Measurements from ENCODE around the gene PDYN. TPM values are rescaled to one million over a fixed set of nuclear protein-coding genes. Genes with fewer than 3 reads are reported as not detected.

PDYN gene
- total and polyA plus RNA-seq, 2 donors (not counting 1 experiment from before 2014, with no cell fraction given): not detected

- no peak overlapping the region for H3K4me2 ChIP-seq (replicated peaks; ENCODE audit: low read depth, low read length, poor library complexity, severe bottlenecking)
- Mint-ChIP-seq H3K4me1 (no peaks in the 10 kb centered on the region), H3K27me3 (peaks cover 46% of the 10 kb centered on the region), H3K27ac (no peak overlapping the region), H3K4me3 (no peak overlapping the region), H3K9me3 (ENCODE audit: insufficient read depth) (peaks cover 3% of the 10 kb centered on the region)
- ATAC-seq (ENCODE audit: low read depth): no peak
- no peaks in the 10 kb centered on the region for H4K20me1 ChIP-seq (ENCODE audit: control insufficient read depth, insufficient read depth, low read length, poor library complexity, severe bottlenecking)
- H3K4me3 ChIP-seq (ENCODE audit: control extremely low read depth in 1 of 5, extremely low read depth in 1 of 5, insufficient read depth in 1 of 5, low read depth in 2 of 5, low read length in 4 of 5): no peak overlapping the region
- H3K27ac ChIP-seq (ENCODE audit: low read length in 2 of 2): no peak overlapping the region
- no peaks in the 10 kb centered on the region for H3K36me3 ChIP-seq (replicated peaks in 1 of 2; ENCODE audit: control extremely low read depth in 1 of 2, control insufficient read depth in 1 of 2, extremely low read depth in 1 of 2, insufficient read depth in 2 of 2, low read length in 1 of 2)
- H3K9me3 ChIP-seq (ENCODE audit: control extremely low read depth in 1 of 3, control insufficient read depth in 2 of 3, insufficient read depth in 1 of 3, low read length in 2 of 3): peaks cover 0 to 17% (median 8%) of the 10 kb centered on the region in 3 donors
- no peak for TF ChIP-seq CTCF (IDR thresholded peaks at IDR 0.05)
- TF ChIP-seq EZH2 (IDR thresholded peaks at IDR 0.05; ENCODE audit: borderline replicate concordance, insufficient read depth, low read depth, low read length, poor library complexity, severe bottlenecking): no peak
- intact Hi-C loops (cut with micrococcal nuclease): no loop called here
- H3K27me3 ChIP-seq (replicated peaks in 1 of 4; ENCODE audit: control extremely low read depth in 1 of 4, control insufficient read depth in 3 of 4, insufficient read depth in 4 of 4, low read length in 3 of 4): peaks cover 0 to 12% (median 3%) of the 10 kb centered on the region in 4 experiments
- no peak for DNase-seq
- no peaks in the 10 kb centered on the region for H3K4me1 ChIP-seq (ENCODE audit: control insufficient read depth in 2 of 2, insufficient read depth in 2 of 2, low read length in 2 of 2)
- no peak overlapping the region for H2AFZ ChIP-seq (ENCODE audit: insufficient read depth, low read depth, low read length, poor library complexity, severe bottlenecking)
- no peak overlapping the region for H3K9ac ChIP-seq (ENCODE audit: low read length)
- ChIA-PET CTCF (no interaction called here), POLR2A (no interaction called here)
- no peaks in the 10 kb centered on the region for H3K79me2 ChIP-seq (ENCODE audit: control insufficient read depth, insufficient read depth, low read length)
- 89% methylated on average over 9 of the region's 9 CpGs for WGBS (ENCODE audit: insufficient coverage)
Measured at GRCh38 chr20:2026004-2026403, 32.1 kb upstream of the PDYN start.

GRCh38 chr20:2023151-2023550 lies 29.3 kb upstream of the PDYN start:
- H3K9ac ChIP-seq (ENCODE audit: low read length): no peak overlapping the region
- H3K79me2 ChIP-seq (ENCODE audit: control insufficient read depth, insufficient read depth, low read length): no peaks in the 10 kb centered on the region
- H3K27me3 ChIP-seq (replicated peaks in 1 of 4; ENCODE audit: control extremely low read depth in 1 of 4, control insufficient read depth in 3 of 4, insufficient read depth in 4 of 4, low read length in 3 of 4): peaks cover 0 to 7% (median 1%) of the 10 kb centered on the region in 4 experiments
- Mint-ChIP-seq H3K27ac (no peak overlapping the region), H3K27me3 (peaks cover 30% of the 10 kb centered on the region), H3K9me3 (ENCODE audit: insufficient read depth) (peaks cover 3% of the 10 kb centered on the region), H3K4me3 (no peak overlapping the region), H3K4me1 (no peaks in the 10 kb centered on the region)
- CTCF ChIA-PET: interaction anchor here (1.3 kb wide), 1 partner anchor 258 kb away, joined by 3 read pairs; no protein-coding TSS in a partner anchor
- no peak overlapping the region for H3K4me3 ChIP-seq (ENCODE audit: control extremely low read depth in 1 of 5, extremely low read depth in 1 of 5, insufficient read depth in 1 of 5, low read depth in 2 of 5, low read length in 4 of 5)
- H3K9me3 ChIP-seq (ENCODE audit: control extremely low read depth in 1 of 3, control insufficient read depth in 2 of 3, insufficient read depth in 1 of 3, low read length in 2 of 3): peaks cover 0 to 17% (median 8%) of the 10 kb centered on the region in 3 donors
- no peaks in the 10 kb centered on the region for H3K4me1 ChIP-seq (ENCODE audit: control insufficient read depth in 2 of 2, insufficient read depth in 2 of 2, low read length in 2 of 2)
- intact Hi-C loops (cut with micrococcal nuclease): no loop called here
- H3K4me2 ChIP-seq (replicated peaks; ENCODE audit: low read depth, low read length, poor library complexity, severe bottlenecking): no peak overlapping the region
- DNase-seq: no peak
- TF ChIP-seq CTCF (IDR thresholded peaks at IDR 0.05): no peak
- TF ChIP-seq EZH2 (IDR thresholded peaks at IDR 0.05; ENCODE audit: borderline replicate concordance, insufficient read depth, low read depth, low read length, poor library complexity, severe bottlenecking): no peak
- H3K27ac ChIP-seq (ENCODE audit: low read length in 2 of 2): no peak overlapping the region
- no peak overlapping the region for H2AFZ ChIP-seq (ENCODE audit: insufficient read depth, low read depth, low read length, poor library complexity, severe bottlenecking)
- POLR2A ChIA-PET: no interaction called here
- H3K36me3 ChIP-seq (replicated peaks in 1 of 2; ENCODE audit: control extremely low read depth in 1 of 2, control insufficient read depth in 1 of 2, extremely low read depth in 1 of 2, insufficient read depth in 2 of 2, low read length in 1 of 2): no peaks in the 10 kb centered on the region
- no peak for ATAC-seq (ENCODE audit: low read depth)
- H4K20me1 ChIP-seq (ENCODE audit: control insufficient read depth, insufficient read depth, low read length, poor library complexity, severe bottlenecking): no peaks in the 10 kb centered on the region
- WGBS (ENCODE audit: insufficient coverage): no CpG with 5 or more reads among the region's 4 CpGs

Data from B cell (primary cell).